ENCODE results near the gene RASA3. TPM values are rescaled to one million over a fixed set of nuclear protein-coding genes. Genes with fewer than 3 reads are reported as not detected.

Gene RASA3
- total RNA-seq, 2 donors from 2014 or later, result 6.3 to 12.0 TPM

- no peak for DNase-seq
- Histone ChIP-seq H3K4me1 (ENCODE audit: control insufficient read depth, insufficient read depth, low read length) (no peaks in the 10 kb centered on the region), H3K27me3 (ENCODE audit: control insufficient read depth, insufficient read depth, low read length, poor library complexity, severe bottlenecking) (no peaks in the 10 kb centered on the region), H3K9me3 (ENCODE audit: control insufficient read depth, low read length) (peaks cover 18% of the 10 kb centered on the region), H3K36me3 (ENCODE audit: control insufficient read depth, insufficient read depth, low read length) (no peaks in the 10 kb centered on the region), H3K27ac (ENCODE audit: low read depth, low read length) (no peak overlapping the region), H3K4me3 (ENCODE audit: low read length) (no peak overlapping the region), H3K9ac (ENCODE audit: extremely low read depth, low read length, poor library complexity, severe bottlenecking) (no peak overlapping the region)
- 100% methylated on average over 1 of the region's 1 CpG for WGBS, 2 experiments (ENCODE audit: insufficient coverage in 1 of 2, insufficient read length in 1 of 2)
- H3K27ac Mint-ChIP-seq, result no peak overlapping the region
- H3K4me3 Mint-ChIP-seq, result no peak overlapping the region
- H3K36me3 Mint-ChIP-seq (ENCODE audit: low read depth), result no peaks in the 10 kb centered on the region
- peaks cover 12% of the 10 kb centered on the region for H3K9me3 Mint-ChIP-seq
- H3K27me3 Mint-ChIP-seq (ENCODE audit: insufficient read depth), result no peaks in the 10 kb centered on the region
- no peak for TF ChIP-seq CTCF (conservative IDR thresholded peaks at IDR 0.05)
- no peaks in the 10 kb centered on the region for H3K4me1 Mint-ChIP-seq
Observed at GRCh38 chr13:114173745-114174144, 41.3 kb upstream of the RASA3 start.

- no peak for TF ChIP-seq CTCF (conservative IDR thresholded peaks at IDR 0.05)
- Histone ChIP-seq H3K4me1 (ENCODE audit: control insufficient read depth, insufficient read depth, low read length) (no peaks in the 10 kb centered on the region), H3K27me3 (ENCODE audit: control insufficient read depth, insufficient read depth, low read length, poor library complexity, severe bottlenecking) (no peaks in the 10 kb centered on the region), H3K36me3 (ENCODE audit: control insufficient read depth, insufficient read depth, low read length) (no peaks in the 10 kb centered on the region), H3K4me3 (ENCODE audit: low read length) (no peak overlapping the region), H3K9me3 (ENCODE audit: control insufficient read depth, low read length) (peaks cover 18% of the 10 kb centered on the region), H3K27ac (ENCODE audit: low read depth, low read length) (no peak overlapping the region), H3K9ac (ENCODE audit: extremely low read depth, low read length, poor library complexity, severe bottlenecking) (no peak overlapping the region)
- WGBS, 2 experiments (ENCODE audit: insufficient coverage in 1 of 2, insufficient read length in 1 of 2), result 96% methylated on average over 3 of the region's 3 CpGs
- no peak for DNase-seq
- Mint-ChIP-seq H3K27ac (no peak overlapping the region), H3K36me3 (ENCODE audit: low read depth) (no peaks in the 10 kb centered on the region), H3K27me3 (ENCODE audit: insufficient read depth) (no peaks in the 10 kb centered on the region), H3K9me3 (peaks cover 12% of the 10 kb centered on the region), H3K4me1 (no peaks in the 10 kb centered on the region), H3K4me3 (no peak overlapping the region)
Observed at GRCh38 chr13:114173272-114173671, 40.8 kb upstream of the RASA3 start.

- H3K27me3 Mint-ChIP-seq (ENCODE audit: insufficient read depth), result peaks cover 6% of the 10 kb centered on the region
- TF ChIP-seq CTCF (conservative IDR thresholded peaks at IDR 0.05), result no peak
- 93 to 95% methylated on average over 5 of the region's 5 CpGs for WGBS, 2 experiments (ENCODE audit: insufficient coverage in 1 of 2, insufficient read length in 1 of 2)
Observed at GRCh38 chr13:114167885-114168284, 35.5 kb upstream of the RASA3 start.

More at GRCh38 chr13:114167885-114168284, 35.5 kb upstream of the RASA3 start:
- Histone ChIP-seq H3K4me3 (ENCODE audit: low read length) (no peak overlapping the region), H3K9me3 (ENCODE audit: control insufficient read depth, low read length) (peaks cover 8% of the 10 kb centered on the region), H3K36me3 (ENCODE audit: control insufficient read depth, insufficient read depth, low read length) (no peaks in the 10 kb centered on the region), H3K27me3 (ENCODE audit: control insufficient read depth, insufficient read depth, low read length, poor library complexity, severe bottlenecking) (no peaks in the 10 kb centered on the region), H3K27ac (ENCODE audit: low read depth, low read length) (no peak overlapping the region), H3K4me1 (ENCODE audit: control insufficient read depth, insufficient read depth, low read length) (no peaks in the 10 kb centered on the region), H3K9ac (ENCODE audit: extremely low read depth, low read length, poor library complexity, severe bottlenecking) (no peak overlapping the region)
- peaks cover 3% of the 10 kb centered on the region for H3K9me3 Mint-ChIP-seq
- H3K4me1 Mint-ChIP-seq, result peaks cover 9% of the 10 kb centered on the region
- DNase-seq, result no peak
- no peak overlapping the region for H3K4me3 Mint-ChIP-seq
- H3K27ac Mint-ChIP-seq, result no peak overlapping the region
- no peaks in the 10 kb centered on the region for H3K36me3 Mint-ChIP-seq (ENCODE audit: low read depth)
